GM19239 (cell line): ENCODE measurements around the gene AKAP13.

Experiments
- DNase-seq: peaks from one replicate; pipeline ENCODE4 v3.0.0; 2011; ENCODE audit warnings: low spot score; ENCODE audit not compliant: insufficient read length
- FAIRE-seq: peaks from 2 replicates; lab custom pipeline; 2011; peaks lifted over from hg19 to GRCh38; lab: Jason Lieb, UNC

AKAP13 gene

GRCh38 chr15:85733416-85733815 is 353.0 kb downstream of the AKAP13 start:
- DNase-seq = no peak
- no peak for FAIRE-seq

DNA sequence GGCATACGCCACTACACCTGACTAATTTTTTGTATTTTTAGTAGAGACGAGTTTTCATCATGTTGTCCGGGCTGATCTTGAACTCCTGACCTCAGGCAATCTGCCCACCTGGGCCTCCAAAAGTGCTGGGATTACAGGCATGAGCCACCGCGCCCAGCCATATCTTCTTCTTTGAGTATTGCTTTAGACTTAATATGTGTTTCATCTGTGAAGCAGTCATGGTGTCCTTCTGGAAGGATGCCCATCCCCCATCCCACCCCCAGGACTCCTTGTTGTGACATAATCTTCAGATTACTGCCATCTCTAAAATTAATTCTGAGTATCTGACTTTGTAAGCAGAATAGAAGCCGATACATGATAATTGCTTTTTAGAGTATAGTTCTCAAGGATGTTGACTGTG is 356.7 kb downstream of the AKAP13 start:
- FAIRE-seq = no peak
- DNase-seq = no peak

DNA sequence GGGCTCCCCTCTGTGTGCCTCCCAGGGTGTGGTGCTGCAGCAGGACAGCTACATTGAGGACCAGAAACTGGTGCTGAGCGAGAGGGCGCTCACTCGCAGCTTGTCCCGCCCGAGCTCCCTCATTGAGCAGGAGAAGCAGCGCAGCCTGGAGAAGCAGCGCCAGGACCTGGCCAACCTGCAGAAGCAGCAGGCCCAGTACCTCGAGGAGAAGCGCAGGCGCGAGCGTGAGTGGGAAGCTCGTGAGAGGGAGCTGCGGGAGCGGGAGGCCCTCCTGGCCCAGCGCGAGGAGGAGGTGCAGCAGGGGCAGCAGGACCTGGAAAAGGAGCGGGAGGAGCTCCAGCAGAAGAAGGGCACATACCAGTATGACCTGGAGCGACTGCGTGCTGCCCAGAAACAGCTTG is 360.6 kb downstream of the AKAP13 start:
- DNase-seq (no peak), FAIRE-seq (no peak)

DNA sequence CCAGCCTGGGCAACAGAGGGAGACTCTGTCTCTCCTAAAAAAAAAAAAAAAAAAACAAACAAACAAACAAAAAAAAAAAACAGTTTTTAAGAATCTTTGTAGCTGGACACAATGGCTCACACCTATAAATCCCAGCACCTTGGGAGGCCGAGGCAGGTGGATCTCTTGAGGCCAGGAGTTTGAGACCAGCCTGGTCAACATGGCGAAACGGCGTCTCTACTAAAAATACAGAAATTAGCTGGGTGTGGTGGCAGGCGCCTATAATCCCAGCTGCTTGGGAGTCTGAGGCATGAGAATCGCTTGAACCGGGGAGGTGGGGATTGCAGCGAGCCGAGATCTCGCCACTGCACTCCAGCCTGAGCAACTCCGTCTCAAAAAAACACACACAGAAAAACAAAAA is 361.3 kb downstream of the AKAP13 start:
- FAIRE-seq (no peak), DNase-seq (no peak)

DNA sequence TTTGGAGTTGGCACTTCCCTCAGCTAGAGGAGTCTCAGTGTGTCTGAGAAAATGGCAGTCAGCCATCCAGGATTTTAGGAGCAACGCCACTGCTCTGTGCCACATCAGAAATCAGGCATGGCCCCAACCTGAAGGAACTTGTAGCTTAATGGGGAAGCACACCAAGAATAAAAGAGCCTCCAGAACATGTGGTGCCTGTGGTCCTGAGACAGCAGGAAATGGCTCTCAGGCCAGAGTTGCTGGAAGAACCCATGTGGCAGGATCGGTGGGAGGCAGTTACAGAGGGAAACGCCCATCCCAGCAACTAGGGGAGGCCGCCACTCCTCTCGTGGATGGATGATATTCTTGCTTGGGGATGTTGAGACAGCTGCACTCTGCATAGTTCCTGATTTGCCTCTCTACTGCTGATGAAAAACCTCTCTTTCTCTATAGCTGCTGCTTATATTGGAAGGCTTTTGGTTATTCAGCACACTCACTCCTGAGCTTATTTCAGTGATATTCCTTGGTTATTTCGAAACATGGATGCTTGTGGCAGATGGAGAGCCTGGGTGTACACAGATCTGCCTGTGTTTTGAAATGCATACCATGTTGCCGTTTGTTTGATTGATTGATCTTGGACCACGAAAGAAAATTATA is 361.9 kb downstream of the AKAP13 start:
- FAIRE-seq (no peak), DNase-seq (no peak)

- no peak for FAIRE-seq
These were observed 363.1 kb downstream of the AKAP13 start for GRCh38 chr15:85743392-85744055.

GRCh38 chr15:85744579-85744978 is 364.2 kb downstream of the AKAP13 start:
- no peak for DNase-seq
- FAIRE-seq = no peak

More at GRCh38 chr15:85743392-85744055, 363.1 kb downstream of the AKAP13 start:
- DNase-seq = no peak

GRCh38 chr15:85745023-85745422 is 364.6 kb downstream of the AKAP13 start:
- FAIRE-seq (no peak), DNase-seq (no peak)

DNA sequence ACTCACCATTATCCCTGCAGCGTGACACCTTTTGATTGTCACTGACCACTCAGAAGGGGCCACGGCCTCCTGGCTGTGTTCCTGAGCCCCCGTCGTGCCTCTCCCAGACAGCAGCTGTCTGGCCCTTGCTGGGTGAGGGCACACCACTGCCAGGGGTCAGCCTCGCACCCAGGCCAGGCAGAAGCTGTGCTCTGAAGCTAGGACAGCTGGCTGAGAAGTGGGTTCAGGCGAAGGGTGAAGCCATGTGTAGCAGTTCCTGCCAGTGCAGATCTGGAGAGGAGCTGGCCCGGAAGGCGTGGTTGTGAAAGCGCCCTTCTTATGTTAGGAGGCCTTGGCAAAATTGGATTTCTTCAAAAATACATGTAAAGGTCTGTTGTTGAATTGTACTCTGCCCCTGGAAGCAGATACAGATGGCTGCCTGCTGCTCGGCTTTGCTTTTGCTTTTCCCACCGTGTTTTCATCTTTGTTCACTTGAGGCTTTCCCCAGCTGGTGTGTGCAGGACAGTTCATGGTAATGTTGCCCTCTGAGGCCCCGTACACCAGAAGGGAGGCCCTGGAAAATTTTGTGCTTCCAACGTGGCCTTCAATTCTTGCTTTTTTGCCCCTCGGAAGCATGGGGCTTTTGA is 365.2 kb downstream of the AKAP13 start:
- no peak for DNase-seq
- FAIRE-seq = no peak

- FAIRE-seq = no peak
These were observed 366.2 kb downstream of the AKAP13 start for GRCh38 chr15:85746641-85747040.

GRCh38 chr15:85748176-85748575 is 367.8 kb downstream of the AKAP13 start:
- DNase-seq (no peak), FAIRE-seq (no peak)

More at GRCh38 chr15:85746641-85747040, 366.2 kb downstream of the AKAP13 start:
- no peak for DNase-seq

- DNase-seq = no peak
- FAIRE-seq = no peak
These were observed 368.3 kb downstream of the AKAP13 start for GRCh38 chr15:85748729-85749128.

GRCh38 chr15:85749261-85750151 is 369.1 kb downstream of the AKAP13 start:
- FAIRE-seq = no peak

GRCh38 chr15:85750319-85751290 is 370.2 kb downstream of the AKAP13 start:
- DNase-seq (no peak), FAIRE-seq (no peak)

More at GRCh38 chr15:85749261-85750151, 369.1 kb downstream of the AKAP13 start:
- DNase-seq = no peak

DNA sequence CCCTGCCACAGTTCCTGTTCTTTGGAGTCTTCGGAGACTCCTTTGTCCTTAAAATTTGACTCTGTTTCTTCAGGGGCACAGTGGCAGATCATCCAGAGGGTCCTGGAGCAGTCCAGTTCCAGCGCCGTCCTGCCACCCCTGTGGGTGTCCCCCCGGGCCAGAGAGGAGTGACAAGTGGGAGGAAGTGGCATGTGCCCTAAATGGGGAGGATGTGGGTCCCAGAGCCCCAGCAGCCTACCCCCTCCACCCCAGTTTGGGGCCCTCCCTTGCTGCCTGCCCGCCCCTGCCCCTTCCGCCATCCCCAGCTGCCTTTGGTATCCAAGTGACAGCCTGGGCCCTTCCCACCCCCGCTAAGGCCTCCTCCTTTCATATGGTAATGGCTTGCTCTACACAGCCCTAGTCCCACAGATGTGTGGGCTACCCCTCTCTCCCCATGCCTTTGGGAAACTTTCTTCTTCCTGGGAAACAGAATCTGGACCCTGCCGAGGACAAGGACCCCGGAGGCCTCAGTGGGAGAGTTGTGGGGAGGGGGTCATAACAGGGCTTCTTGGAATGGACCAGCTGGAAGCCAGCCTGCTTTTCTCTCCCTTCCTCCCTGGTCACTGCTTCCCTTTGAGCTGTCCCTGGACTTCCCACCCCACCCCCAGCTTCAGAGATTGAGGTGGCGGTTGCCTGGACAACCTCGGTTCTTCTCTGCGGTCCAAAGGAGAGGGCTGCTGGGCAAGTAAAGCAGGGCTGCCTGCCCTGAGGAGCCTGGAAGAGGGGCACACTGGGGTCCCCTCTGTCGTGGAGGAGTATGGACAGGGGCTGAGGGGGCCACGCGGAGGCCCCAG is 371.1 kb downstream of the AKAP13 start:
- no peak for FAIRE-seq
- no peak for DNase-seq

DNA sequence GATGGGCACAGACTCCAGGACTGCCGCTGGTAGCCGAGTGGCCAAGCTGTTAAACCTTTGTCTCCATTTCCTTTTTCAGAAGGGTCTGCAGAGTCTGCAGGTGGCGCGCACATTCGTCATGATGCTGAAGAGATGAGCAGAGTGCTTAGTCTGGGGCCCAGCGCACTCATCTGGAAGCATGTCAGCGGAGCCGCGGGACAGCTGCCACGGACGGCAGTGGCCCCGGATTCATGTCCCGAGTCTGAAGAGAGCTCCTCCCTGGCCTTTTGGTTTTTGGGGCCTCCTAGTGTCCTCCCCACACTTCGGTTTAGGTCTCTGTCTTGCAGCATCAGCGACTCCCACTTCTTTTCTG is 371.7 kb downstream of the AKAP13 start:
- FAIRE-seq (no peak), DNase-seq (no peak)

DNA sequence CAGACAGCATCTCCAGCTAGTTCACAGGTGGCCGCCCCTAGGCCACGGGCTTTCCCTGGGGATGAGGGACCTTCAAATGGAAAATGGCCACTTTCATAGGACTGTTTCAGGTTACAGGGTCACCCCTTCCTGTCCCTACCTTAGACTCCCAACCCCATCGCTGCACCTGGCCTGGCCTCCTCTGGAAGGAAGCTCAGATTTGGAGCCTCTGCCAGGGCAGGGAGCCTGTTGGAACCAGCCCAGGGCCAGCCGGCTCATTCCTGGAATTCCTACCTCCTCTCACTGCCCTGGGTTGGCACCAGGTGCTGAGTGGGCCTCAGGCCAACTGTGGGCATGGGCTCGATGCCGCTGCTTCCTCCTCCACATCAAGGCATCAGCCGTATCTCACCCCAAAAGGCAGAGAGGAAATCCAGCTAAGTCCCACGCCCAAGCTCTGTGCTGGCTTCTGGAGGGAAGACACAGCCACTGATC is 372.1 kb downstream of the AKAP13 start:
- DNase-seq = no peak
- no peak for FAIRE-seq

GRCh38 chr15:85753261-85753660 is 372.9 kb downstream of the AKAP13 start:
- FAIRE-seq (no peak), DNase-seq (no peak)
